Gastroesophageal sphincter (tissue), 4 donors: ENCODE data around the gene NUP210. TPM values are rescaled to one million over a fixed set of nuclear protein-coding genes. Genes with fewer than 3 reads are reported as not detected.

Source experiments
- ATAC-seq: fragments of 150-250 bp; one replicate; pipeline ENCODE4 v1.9.1; 2016; ENCODE audit warnings: mild to moderate bottlenecking, moderate library complexity
- H3K27ac ChIP-seq, 4 donors: fragments of 200-600 bp; sonication (generic) in 3 of 4; 1 replicate in 3 of 4; 2 replicates in 1 of 4; pipeline ENCODE4 v1.5.1; 2016 to 2019
- H3K27me3 ChIP-seq: fragments of 200-600 bp; sonication (generic); one replicate; pipeline ENCODE4 v1.5.1; 2019
- H3K36me3 ChIP-seq, 2 donors: fragments of 200-600 bp; sonication (generic); one replicate each; pipeline ENCODE4 v1.5.1; 2019; ENCODE audit warnings: control low read depth in 1 of 2
- H3K4me1 ChIP-seq, 3 donors: fragments of 200-600 bp; sonication (generic); 1 replicate in 2 of 3; 2 replicates in 1 of 3; pipeline ENCODE4 v1.5.1; 2016 to 2019; ENCODE audit warnings: control low read depth in 2 of 3
- H3K4me3 ChIP-seq, 2 donors: fragments of 200-600 bp; sonication (generic); one replicate each; pipeline ENCODE4 v1.5.1; 2019; ENCODE audit warnings: mild to moderate bottlenecking in 1 of 2, moderate library complexity in 1 of 2
- H3K9me3 ChIP-seq, 3 donors: fragments of 200-600 bp; sonication (generic); one replicate each; pipeline ENCODE4 v1.5.1; 2017 to 2019; ENCODE audit warnings: control low read depth in 2 of 3
- EP300 ChIP-seq: sonication (generic); formaldehyde crosslinking; IDR thresholded peaks from one replicate; pipeline ENCODE4 v1.6.1; 2017; ENCODE audit warnings: antibody characterized with exemption, mild to moderate bottlenecking
- POLR2A ChIP-seq, 2 donors: fragments of 450-650 bp; IDR thresholded peaks; one replicate each; pipeline ENCODE4 v1.6.1; 2017; ENCODE audit warnings: antibody characterized with exemption in 2 of 2, mild to moderate bottlenecking in 2 of 2, moderate library complexity in 1 of 2
- POLR2AphosphoS5 ChIP-seq: sonication (generic); formaldehyde crosslinking; IDR thresholded peaks from one replicate; pipeline ENCODE4 v1.6.1; 2017; ENCODE audit warnings: antibody characterized with exemption
- WGBS, 2 donors: methylation state at CpG; one replicate each; pipeline ENCODE4 v1.1.5; 2018; ENCODE audit warnings: low coverage in 1 of 2; 5-methylcytosine and 5-hydroxymethylcytosine counted together
- total RNA-seq, 4 donors: library from RNA; depleted of rRNA; stranded (reverse); fragments of >200 nt; gene quantifications; one replicate each; pipeline ENCODE4 v1.1.0, GENCODE V29; 2016
- TF ChIP-seq, protein P1 (sequence below), 4 experiments: fragments of 200-600 bp in 2 of 4; fragments of 450-650 bp in 2 of 4; sonication (generic) in 1 of 4; IDR thresholded peaks; one replicate each; pipeline ENCODE4 v1.5.1; 2017 to 2019; ENCODE audit warnings: antibody characterized with exemption in 4 of 4, mild to moderate bottlenecking in 2 of 4, moderate library complexity in 2 of 4

The NUP210 gene
- total RNA-seq, 4 donors from 2014 or later: 3.0 to 6.2 (median 4.5) TPM

DNA sequence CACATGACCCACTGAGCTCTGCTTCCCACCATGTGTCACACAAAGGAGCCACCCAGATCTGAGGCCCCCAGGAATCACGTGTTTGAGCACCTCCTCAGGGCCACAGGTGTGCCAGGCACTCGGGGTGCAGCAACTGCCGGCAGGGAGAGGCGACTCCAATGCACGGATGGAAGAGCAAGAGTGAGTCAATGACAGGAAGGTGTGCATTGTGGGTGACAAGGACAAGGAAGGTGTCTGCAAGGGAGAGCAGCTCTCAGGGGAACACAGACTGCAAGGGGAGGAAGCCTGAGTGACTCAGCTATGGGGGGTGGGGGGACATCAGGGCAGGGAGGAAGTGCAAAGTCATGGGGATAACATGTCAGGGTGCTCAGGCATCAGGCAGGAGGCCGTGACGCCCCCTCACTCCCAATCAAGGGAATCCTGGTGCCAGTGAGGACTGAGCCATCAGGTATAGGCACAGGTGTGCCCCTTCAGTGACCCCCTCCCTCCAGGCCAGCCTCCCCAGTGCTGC is 67.4 kb downstream of the NUP210 start:
- TF ChIP-seq POLR2A (IDR thresholded peaks at IDR 0.05): no peak
- Histone ChIP-seq H3K9me3 (no peaks in the 10 kb centered on the region), H3K27ac (no peak overlapping the region), H3K36me3 (peaks cover 0 to 81% of the 10 kb centered on the region in 2 donors), H3K4me1 (no peaks in the 10 kb centered on the region), H3K27me3 (no peaks in the 10 kb centered on the region), H3K4me3 (no peak overlapping the region)
- ATAC-seq: no peak
- 50 to 100% methylated on average over 1 of the region's 7 CpGs for WGBS, 2 donors

DNA sequence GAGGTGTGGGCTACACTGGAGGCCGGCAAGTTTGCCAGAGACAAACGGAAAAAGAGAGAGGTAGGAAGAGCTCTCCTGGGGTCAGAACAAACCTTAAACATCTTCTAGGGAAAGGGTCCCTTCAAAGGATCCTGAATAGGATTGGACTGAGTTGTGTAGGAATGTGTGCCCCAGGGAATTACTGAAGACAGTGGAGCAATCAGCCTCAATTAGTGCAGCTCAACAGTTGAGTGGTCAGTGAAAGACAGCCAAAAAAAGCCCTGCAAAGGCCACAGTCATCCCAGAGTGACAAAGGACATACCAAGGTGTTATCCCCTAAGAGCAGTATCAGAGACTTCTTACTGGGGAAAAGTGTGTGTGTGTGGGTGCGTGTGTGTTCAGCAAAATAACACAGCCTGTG is 70.3 kb downstream of the NUP210 start:
- TF ChIP-seq, protein P1, sequence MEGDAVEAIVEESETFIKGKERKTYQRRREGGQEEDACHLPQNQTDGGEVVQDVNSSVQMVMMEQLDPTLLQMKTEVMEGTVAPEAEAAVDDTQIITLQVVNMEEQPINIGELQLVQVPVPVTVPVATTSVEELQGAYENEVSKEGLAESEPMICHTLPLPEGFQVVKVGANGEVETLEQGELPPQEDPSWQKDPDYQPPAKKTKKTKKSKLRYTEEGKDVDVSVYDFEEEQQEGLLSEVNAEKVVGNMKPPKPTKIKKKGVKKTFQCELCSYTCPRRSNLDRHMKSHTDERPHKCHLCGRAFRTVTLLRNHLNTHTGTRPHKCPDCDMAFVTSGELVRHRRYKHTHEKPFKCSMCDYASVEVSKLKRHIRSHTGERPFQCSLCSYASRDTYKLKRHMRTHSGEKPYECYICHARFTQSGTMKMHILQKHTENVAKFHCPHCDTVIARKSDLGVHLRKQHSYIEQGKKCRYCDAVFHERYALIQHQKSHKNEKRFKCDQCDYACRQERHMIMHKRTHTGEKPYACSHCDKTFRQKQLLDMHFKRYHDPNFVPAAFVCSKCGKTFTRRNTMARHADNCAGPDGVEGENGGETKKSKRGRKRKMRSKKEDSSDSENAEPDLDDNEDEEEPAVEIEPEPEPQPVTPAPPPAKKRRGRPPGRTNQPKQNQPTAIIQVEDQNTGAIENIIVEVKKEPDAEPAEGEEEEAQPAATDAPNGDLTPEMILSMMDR (IDR thresholded peaks at IDR 0.05): no peak
- TF ChIP-seq POLR2A (IDR thresholded peaks at IDR 0.05) (no peak), POLR2AphosphoS5 (no peak), EP300 (no peak)
- Histone ChIP-seq H3K9me3 (no peaks in the 10 kb centered on the region), H3K36me3 (peaks cover 0 to 75% of the 10 kb centered on the region in 2 donors), H3K4me1 (no peaks in the 10 kb centered on the region), H3K27ac (no peak overlapping the region), H3K4me3 (no peak overlapping the region), H3K27me3 (no peaks in the 10 kb centered on the region)
- no peak for ATAC-seq
- 80 to 81% methylated on average over 1 to 2 of the region's 3 CpGs for WGBS, 2 donors

DNA sequence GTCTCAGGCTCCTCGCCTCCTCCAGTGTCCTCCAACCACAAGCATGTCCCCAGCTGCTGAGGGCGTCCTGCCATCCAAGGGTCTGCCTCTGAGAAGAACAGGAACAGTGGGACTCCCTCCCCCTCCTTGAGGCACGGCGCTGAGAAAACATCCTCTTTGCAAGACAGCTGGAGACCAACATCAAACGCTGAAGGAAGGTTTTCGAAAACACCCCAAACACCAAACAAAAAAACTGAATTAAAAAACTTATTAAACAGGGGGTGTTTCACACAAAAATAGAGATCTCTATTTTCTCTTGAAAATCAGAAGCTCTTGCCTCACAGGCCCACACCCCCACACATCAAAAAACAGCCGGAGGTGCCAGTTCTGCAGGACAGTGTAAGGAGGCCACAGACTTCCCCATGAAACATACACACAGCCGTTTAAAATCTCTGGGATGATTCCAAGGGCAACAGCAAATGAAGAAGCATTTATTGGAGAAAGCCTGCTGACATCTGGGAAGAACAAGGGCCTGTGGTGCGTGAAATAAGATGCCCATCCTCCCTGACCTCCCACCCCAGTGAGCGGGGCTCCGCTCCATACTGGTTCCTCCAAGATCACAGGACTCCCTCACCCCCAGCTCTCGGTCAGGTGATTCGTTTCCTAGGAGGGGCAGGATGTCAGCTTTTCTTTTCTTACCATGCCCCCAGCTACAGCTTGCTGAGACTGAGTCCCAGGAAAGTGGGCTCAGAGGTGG is 71.3 kb downstream of the NUP210 start:
- TF ChIP-seq POLR2AphosphoS5: no peak
- TF ChIP-seq POLR2A (IDR thresholded peaks at IDR 0.05): no peak
- TF ChIP-seq EP300: no peak
- TF ChIP-seq, protein P1 (IDR thresholded peaks at IDR 0.05): no peak
- peaks cover 0 to 67% of the 10 kb centered on the region in 2 donors for H3K36me3 ChIP-seq
- ATAC-seq: no peak
- no peak overlapping the region for H3K27ac ChIP-seq
- H3K4me3 ChIP-seq: no peak overlapping the region
- WGBS, 2 donors: 60 to 70% methylated on average over 7 to 11 of the region's 13 CpGs
- H3K4me1 ChIP-seq: no peaks in the 10 kb centered on the region
- no peaks in the 10 kb centered on the region for H3K27me3 ChIP-seq
- no peaks in the 10 kb centered on the region for H3K9me3 ChIP-seq

DNA sequence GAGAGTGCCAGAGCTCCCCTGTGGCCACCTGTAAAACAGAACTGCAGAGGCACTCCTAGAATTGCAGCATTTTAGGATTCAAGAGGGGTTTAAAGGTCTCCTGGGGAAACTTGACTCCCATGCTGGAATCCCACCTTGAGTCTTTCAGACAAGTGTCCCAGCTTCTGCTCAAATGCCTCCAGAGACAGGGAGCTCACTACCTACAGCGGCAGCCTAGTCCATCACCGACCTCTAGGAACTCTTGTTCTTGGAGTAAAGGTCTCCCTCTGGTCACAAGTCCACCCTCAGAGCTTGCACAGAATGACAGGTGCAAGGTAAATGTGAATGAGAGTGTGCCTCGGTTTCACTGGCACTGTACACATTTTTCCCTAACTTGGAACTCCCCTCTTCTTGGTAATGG is 72.0 kb downstream of the NUP210 start:
- ATAC-seq: no peak
- Histone ChIP-seq H3K36me3 (peaks cover 0 to 60% of the 10 kb centered on the region in 2 donors), H3K9me3 (no peaks in the 10 kb centered on the region), H3K27ac (no peak overlapping the region), H3K4me3 (no peak overlapping the region), H3K4me1 (no peaks in the 10 kb centered on the region), H3K27me3 (no peaks in the 10 kb centered on the region)
- WGBS, 2 donors: 67% methylated on average over 1 of the region's 3 CpGs; no CpG with 5 or more reads in 1 of the 2 donors
- TF ChIP-seq POLR2A (IDR thresholded peaks at IDR 0.05) (no peak), EP300 (no peak), POLR2AphosphoS5 (no peak)
- TF ChIP-seq, protein P1 (IDR thresholded peaks at IDR 0.05): no peak

DNA sequence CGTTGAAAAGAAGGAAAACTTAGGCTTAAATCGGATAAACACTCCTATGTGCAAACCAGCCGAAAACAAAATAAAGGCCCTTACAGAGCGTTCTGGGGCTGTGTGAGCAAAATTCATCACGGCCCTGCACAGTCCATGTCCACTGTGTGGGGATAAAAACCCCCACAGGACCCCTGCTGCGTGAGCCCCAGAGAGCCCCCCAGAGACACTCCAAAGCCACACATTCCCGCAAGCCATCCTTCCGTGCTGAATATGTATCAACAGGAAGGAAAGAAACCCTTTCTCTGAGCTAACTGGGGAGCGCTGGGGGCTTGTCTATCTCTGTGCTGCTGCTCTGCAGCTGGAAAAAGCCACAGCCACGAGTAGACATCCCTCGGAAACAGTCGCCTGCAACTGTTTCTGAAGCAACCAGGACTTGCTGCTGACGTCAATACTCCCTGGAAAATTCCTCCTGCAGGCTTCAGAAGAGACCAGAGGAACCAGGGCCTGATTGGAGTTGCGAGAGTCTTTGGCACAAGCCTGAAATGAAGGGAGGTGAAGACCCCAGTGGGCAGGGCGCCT is 72.7 kb downstream of the NUP210 start:
- peaks cover 0 to 54% of the 10 kb centered on the region in 2 donors for H3K36me3 ChIP-seq
- TF ChIP-seq EP300 (no peak), POLR2AphosphoS5 (no peak), POLR2A (IDR thresholded peaks at IDR 0.05) (no peak)
- TF ChIP-seq, protein P1 (IDR thresholded peaks at IDR 0.05): no peak
- ATAC-seq: no peak
- H3K4me1 ChIP-seq: no peaks in the 10 kb centered on the region
- no peaks in the 10 kb centered on the region for H3K9me3 ChIP-seq
- no peaks in the 10 kb centered on the region for H3K27me3 ChIP-seq
- 78 to 87% methylated on average over 6 to 8 of the region's 15 CpGs for WGBS, 2 donors
- H3K27ac ChIP-seq: no peak overlapping the region
- no peak overlapping the region for H3K4me3 ChIP-seq
